ENCODE data around the gene NBPF1. TPM values are rescaled to one million over a fixed set of nuclear protein-coding genes. Genes with fewer than 3 reads are reported as not detected.
"Not testable (repeated sequence)": the region's sequence is repeated elsewhere in the genome, so short reads cannot be mapped to it uniquely, and the experiment has no call there.

Gene NBPF1
- total RNA-seq, 1 donor from 2014 or later = 83.8 TPM

DNA sequence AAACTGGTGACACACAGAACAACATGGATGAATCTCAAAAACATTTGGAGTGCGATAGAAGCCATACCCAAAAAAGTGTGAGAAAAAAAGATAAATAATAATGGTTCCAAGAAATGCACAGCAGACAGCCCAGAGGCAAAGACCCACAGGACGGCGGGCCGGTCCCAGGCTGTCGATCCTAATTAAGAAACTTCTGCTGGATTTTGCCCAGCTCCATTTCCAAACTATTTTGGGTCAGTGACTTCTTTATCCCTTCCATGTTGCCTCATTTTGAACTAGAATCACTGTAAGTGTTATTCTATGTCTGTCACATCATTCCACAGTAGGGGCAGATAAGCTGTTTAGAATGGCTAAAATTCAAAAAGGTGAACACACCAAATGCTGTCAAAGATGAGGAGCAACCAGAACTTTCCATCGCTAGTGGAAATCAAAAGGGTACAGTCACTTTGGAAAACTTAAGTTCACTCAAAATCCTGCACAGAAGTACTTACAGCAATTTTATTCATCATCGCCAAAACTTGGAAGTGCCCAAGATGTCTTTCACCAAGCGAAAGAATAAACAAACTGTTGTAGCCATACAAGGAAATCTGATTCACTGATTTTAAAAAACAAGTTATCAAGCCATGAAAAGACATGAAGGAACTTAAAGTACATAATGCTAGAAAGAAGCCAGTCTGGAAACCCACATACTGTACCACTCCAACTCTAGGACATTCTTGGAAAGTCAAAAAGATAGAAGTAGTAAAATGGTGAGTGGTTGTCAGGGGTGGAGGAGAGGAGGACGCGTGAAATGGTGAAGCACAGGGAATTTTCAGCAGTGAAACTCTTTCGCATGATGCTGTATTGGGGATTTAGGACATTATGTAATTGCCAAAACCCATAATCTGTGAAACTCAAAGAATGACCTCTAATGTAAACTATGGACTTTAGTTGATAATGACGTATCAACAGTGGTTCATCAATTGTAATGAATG lies 7.5 kb downstream of the NBPF1 start:
- no peak for DNase-seq

DNA sequence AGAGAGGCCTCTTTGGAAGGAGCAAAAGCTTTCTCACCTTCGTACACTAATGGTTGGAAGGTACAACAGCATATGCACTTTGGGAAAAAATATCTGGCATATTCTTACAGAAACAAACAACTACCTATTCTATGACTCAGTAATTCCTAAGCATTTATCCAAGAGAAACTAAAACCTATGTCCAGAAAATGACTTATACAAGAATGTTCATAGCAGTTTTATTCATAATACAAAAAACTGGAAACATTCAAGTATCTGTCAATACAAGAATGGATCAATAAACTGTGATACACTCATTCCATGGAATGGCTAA lies 8.2 kb downstream of the NBPF1 start:
- no peak for DNase-seq

DNA sequence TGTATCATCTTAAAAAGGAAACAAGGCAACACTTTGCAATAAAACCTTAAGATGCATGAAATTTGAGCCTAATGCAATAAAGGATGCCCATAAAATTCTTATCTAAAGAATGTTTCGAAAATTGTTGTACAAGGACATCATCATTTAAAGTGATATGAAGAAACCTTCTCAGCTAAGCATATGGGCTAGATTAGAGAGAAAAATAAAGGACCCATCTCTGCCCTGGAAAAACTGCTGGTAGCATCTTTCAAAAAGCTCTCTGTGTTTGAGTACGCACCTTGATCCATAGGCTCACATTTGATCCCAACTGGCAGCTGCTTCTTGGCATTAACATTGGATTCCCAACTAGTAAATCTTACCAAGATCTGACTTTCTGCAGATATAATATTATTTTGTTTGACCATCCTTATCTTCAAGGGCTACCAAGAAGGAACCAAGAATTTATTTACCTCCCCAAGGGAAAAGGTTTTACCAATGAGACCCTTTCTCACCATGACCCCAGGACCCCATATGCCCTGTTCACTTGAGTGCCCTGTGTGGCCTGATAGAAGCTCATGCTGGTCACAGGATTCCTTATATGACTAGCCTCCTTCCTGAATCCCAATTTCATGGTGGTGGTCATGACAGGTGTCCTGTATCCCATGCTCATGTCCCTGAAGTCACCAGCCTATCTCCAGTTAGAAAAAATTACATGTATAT lies 8.7 kb downstream of the NBPF1 start:
- DNase-seq = not testable (repeated sequence)

DNA sequence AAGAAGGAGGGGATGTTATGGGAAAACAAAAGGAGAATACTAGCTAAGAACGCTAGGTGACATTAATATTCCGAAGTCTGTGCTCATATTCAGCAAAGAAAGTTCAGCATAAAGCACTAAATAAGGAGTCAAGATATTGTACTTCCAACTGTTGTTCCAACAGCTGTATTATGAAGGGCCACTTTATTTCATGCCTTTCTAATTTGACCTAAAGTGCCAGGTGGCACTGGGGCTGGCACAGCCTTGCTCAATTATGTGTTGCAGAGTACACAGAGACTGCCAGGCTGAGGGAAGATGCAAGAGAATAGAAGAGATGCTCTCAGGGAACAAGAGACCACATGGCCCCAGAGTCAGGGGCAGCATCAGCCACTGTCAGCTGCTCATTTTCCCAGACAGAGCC lies 9.7 kb downstream of the NBPF1 start:
- DNase-seq = not testable (repeated sequence)

DNA sequence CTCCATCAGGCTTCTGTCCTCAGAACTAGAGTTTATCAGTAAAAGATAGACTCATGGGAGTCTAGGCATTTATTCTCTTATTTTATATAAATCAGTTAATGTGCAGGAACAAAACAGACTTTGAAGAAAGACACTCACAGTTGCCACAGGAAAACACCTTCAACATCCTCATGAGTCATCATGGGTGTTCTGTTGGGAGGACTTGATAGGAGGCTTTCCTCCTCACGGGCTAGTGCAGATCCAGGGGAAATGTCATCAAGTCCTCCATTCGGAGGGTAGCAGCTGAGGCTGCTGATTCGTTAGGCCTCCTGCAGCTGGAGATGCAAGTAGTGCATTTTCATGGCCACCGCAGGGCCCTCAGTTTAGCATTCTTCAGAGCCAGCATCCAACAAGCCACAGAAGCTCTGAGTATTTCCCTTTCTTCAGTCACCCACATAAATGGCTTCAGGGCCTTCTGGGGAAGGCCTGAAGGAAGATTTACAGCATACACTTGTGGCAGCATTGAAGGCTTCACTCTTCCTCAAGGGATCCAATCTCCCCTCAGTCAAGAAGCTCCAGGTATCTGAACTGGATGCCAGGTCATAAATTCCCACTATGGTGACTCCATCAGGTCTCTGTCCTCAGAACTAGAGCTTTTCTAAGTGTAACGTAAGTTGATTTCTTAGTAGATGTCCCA lies 10.9 kb downstream of the NBPF1 start:
- DNase-seq = not testable (repeated sequence)

DNA sequence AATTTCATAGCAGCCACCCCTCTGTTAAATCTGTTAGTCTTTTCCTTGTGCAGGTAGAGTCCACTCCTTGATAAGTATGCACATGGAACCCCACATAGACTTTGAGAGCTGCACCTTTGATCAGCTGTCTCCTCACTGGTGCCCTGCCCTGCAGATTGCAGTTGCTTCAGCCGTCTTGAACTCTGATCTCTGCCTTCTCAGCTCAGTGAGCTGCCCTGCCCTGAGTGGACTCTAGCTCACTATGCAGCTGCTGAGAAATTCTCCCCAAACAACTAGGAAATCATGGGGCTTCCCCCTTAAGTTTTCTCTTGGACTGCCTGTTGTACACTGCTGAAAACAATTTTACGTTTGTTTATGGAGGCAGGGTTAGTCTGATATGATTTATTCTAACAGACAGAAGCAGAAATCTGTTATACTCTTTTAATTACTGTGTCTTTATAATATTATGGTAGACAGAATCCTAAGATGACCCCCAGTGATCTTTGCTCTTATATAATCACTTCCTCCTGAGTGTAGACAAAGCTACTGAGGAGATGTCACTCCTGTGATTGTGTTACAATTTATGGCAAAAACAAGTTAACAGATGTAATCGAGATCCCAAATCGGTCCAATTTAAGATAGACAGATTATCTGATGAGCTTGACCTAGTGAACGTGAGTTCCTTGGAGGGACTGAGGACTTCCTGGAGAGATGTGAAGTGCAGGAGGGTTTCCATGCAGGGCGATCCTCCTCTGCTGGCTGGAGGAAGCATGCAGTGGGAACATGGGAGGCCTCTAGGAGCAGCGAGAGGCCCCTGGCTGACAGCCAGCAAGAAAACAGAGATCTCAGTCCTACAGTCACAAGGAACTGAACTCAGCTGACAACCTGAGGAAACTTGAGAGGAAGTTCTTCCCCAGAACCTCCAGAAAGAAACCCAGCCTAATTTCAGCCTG lies 12.2 kb downstream of the NBPF1 start:
- DNase-seq = not testable (repeated sequence)

DNA sequence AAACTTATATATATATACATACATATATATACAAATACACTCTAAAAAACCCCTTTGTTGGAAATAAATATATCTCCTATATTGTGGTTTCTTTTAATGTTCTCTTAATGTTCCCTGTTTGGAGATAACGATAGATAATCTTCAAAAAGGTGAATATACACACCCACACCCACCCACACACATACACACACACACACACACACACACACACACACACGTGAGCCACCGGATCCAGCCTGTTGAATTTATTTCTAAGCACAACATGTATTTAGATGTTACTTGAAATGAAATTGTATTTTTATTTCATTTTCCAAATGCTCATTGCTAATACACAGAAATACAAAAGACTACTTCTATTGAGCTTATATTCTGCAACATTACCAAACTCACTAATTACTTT lies 14.0 kb downstream of the NBPF1 start:
- DNase-seq = not testable (repeated sequence)

DNA sequence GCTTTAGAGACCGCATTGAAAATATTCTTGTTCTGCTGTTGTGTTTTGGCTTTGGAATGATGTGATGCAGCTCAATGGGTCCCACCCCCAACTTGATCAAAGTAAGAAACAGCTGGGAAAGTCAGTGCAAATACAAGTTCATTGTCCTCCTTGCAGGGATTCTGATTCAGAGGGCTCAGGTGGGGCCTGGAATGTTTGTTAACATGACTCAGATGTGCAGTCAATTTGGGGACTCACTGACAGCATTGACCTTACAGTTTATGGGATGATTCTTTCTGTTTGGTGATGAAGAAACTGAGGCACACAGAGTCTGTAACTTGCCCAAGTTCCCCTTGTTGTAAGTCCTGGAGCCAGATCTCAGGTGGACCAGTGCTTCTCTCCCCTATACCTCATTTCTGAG lies 18.1 kb downstream of the NBPF1 start:
- not testable (repeated sequence) for DNase-seq

DNA sequence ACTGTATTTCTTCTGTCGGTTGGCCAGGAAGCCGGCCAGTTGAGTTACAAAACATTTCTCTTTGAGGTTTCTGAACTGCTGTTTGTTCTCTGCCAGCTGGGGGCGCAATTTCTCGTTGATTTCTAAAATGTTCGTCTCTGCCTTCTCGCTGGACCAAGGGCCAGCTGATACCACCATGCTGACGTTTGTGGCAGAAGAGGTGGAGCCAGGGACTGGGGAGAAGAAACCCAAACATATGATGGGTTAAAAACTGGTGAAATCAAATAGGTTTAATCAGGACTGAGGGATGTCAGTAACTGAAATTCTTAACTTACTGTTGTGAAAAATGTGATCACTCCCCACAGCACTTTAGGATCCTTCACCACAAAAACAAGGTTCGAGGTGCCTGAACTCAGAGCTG lies 21.5 kb downstream of the NBPF1 start:
- DNase-seq = not testable (repeated sequence)

DNA sequence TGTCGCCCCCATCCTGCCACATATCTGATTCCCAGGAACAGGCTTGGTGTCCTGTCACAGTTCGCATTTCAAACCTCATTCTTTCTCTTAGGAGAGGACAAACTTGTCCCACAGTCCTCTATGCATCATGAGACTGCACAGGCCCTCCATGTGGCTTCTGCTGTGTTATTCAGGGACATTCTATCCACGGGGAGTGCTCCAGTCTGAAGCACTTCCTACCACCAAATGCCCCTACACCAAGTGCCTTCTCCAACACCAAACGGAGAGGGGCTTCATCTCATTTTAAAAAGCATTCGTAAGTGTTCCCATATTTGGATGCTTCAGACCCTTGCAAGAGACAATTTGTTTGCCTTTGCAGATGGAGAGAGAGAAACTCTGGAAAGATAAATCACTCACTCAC lies 25.3 kb downstream of the NBPF1 start:
- not testable (repeated sequence) for DNase-seq

DNA sequence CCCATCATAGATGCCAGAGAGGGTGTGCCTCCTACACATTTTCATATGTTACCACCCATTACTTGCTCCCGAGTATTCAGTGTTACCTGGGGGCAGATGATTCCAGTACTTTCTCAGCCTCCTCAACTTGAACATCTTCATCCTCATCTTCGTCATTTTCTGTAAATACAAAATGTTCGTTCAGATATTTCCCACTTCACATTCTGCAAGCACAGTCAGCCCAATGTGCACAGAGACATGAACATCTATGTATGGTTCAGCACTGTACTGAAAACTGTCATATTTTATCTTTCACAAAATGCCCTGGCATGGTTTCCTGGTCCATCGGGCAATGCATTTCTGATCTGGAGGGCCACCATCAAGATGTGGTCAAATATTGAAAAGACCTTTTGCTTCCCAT lies 25.7 kb downstream of the NBPF1 start:
- not testable (repeated sequence) for DNase-seq

DNA sequence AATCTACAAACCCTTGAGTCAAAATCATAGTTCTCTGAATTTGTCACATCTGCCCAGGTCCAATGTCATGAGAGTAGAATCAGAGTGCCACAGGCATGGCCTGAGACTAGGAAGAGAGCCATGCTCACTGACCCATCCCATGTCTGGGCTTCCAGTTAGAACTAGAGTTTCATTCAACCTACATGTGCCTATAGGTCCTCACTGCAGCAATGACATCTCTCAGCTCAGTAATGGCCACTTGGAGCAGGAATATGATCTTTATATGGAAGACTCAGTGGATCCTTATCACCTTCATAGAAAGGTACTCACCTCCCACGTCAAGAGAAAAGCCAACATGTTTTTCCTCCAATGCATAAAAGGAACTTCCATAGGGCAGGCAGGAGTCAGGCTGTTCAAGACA lies 48.0 kb downstream of the NBPF1 start:
- DNase-seq = not testable (repeated sequence)

DNA sequence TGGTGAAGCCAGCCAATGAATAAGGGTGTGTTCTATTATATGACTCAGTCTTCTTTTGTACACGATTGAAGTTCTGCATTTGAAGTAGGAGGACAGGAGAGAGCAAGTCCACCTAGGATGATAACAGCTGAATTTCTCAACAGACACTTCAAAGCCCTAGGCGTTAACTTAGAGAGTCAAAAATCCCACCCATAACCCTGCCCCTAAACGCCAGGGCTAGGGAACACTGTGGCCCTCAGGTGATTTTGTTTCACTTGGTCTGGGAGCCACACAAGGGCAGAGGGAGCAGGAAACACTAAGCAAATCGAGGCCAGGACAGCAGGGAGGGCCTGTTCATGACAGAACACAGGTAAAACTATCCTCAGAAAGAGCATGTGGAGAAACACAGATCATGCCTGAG lies 52.3 kb downstream of the NBPF1 start:
- DNase-seq = not testable (repeated sequence)

DNA sequence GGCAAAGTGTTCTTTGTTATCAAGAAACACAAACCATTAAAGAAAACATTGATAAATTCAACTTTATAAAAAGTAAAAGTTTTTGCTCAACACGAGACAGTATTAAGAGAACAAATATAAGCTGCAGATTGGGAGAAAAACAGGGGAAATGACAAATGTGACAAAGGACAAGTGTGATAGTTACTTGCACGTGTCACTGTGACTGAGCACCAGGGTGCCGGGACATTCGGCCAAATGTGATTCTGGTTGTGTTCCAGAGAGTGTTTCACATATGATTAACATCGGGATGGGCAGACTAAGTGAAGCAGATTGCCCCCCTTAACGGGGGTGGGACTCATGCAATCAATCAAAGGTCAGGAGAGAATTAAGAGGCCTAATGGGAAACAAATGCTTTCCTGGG lies 52.9 kb downstream of the NBPF1 start:
- not testable (repeated sequence) for DNase-seq

DNA sequence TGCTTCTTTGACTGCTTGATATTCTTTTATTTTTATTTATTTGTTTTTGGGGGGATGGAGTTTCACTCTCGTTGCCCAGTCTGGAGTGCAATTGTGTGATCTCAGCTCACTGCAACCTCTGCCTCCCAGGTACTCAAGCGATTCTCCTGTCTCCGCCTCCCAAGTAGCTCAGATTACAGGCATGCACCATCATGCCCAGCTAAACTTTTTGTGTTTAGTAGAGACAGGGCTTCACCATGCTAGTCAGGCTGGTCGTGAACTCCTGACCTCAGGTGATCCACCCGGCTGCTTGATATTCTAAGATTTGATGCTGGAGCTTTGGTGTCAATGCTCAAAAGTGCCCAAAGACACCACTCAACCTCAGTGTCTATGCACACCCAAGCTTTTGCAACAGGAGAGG lies 53.7 kb downstream of the NBPF1 start:
- not testable (repeated sequence) for DNase-seq

DNA sequence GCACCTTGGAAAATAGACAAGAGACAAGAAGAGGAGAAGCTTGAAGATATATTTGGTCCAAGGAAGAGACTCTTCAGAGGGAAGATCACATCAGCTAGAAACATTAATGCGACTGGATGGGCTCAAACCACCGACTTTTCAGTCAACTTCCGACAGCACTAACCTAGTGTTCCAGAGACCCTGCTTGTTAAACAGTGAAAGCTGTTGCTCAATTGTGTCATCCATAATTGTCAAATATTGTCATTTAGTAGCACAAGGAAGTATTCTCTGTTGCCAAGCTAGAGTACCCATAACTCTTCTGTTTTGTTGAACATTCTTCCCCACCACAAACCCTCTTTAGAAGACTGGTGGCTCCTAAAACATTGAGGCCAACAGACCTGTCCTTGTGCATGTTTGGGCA lies 56.3 kb downstream of the NBPF1 start:
- not testable (repeated sequence) for DNase-seq

DNA sequence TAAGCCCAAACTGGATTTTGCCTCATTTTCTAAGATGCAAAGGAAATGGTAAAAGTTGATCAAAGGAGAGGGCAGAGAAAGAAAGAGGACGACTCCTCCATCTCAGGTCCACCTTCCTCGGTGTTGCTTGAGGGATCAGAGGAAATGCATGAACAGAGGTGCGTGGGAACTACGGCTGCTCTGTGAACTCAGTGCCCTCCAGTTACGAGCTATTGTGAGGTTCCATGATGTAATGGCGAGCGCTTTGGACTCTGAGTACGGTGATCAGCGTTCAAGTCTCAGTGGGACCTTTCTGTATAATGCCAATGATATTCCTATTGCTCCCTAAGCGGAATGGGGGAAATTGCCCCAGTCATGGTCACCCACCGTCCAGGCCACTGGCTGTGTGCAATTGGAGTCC lies 60.1 kb downstream of the NBPF1 start:
- DNase-seq = not testable (repeated sequence)

DNA sequence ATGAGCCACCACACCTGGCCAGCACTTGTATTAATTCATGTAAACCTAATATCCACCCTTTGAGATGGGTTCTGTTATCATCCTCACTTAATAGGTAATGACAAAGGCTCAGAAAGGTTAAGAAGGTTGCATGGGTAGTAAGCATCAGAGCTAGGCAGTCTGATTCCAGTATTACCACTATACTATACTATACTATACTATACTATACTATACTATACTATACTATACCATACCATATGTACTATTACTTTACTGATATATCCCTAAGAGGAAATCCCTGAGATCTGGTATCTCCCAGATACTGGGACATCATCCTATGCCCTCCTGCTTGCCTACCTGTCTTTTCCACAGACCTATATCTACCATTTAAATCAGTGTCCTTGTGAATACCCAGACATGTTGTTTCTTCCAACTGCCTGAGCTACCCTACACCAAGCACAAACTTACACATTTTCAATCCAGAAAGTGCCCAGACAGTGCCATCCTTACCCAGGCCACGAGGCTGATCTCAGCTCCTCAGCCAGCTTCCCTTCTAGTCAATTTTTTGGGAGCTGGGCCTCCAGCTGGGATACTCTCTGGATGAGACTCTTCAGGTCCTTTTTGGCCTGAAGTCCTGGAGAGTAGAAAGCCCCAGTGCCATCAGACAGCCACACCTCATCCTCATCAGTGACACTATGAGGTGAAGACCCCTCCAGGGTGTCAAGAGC lies 63.0 kb downstream of the NBPF1 start:
- not testable (repeated sequence) for DNase-seq

DNA sequence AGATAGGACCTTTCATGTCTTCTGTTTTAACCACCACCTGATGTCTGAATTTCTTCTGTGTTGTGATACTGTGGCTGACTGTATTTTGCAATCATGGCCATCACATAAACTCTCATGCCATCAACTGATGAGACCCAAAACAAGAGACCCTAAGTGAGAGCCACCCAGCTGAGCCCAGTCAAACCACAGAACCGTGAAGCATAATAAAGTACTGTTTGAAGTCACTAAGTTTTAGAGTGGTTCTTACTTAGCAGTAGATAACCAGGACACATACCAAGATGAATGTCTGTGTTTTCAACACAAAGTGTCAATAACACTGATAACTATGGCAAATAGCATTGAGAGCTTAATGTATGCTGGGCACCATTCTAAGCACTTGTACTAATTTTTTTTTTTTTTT lies 63.8 kb downstream of the NBPF1 start:
- DNase-seq = not testable (repeated sequence)

DNA sequence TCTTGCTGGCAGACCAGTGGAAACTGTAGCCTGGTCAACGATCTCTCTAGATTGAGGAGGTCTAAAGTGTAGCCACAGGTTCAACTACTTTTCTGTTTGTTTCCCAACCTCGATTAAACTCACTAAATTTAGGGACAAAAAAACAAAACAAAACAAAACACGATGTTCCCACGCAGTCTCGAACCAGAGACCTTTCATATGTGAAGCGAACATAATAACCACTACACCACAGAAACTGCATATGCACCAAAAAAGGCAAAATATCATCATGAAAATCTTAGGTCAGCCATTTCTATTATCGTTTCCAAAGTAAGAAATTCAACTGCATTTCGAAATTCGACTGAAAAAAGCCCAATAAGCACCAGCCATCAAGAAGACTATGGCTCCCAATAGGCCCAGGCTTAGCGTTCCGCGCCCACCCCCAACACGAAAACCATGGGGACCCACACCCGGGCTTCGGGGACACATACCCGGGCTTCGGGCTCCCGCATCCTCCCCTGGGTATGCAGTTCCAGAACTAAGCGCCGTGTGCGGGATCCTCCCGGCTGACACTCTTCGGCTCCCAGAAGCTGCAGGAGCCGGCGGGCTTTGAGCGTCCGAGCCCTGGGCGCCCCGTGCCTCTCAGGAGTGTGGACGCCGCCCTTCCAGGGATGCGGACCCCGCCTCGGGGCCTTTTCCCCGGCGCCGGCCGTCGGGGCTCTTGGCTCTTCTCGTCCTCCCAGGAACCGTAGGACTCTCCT lies 65.7 kb downstream of the NBPF1 start:
- not testable (repeated sequence) for DNase-seq
